Prostate gland (tissue), 2 donors: Measurements from ENCODE around the gene ASTL. TPM values are rescaled to one million over a fixed set of nuclear protein-coding genes. Genes with fewer than 3 reads are reported as not detected.

Source experiments
- DNase-seq: peaks from one replicate; pipeline ENCODE4 v3.0.0-alpha.2; 2019; ENCODE audit warnings: low spot score
- H3K27ac ChIP-seq, 2 donors: fragments of 200-600 bp; sonication (generic); 2 replicates each; pipeline ENCODE4 v1.5.1; 2017 to 2019
- H3K27me3 ChIP-seq: fragments of 200-600 bp; sonication (generic); replicated peaks from 2 replicates; pipeline ENCODE4 v1.5.1; 2019; ENCODE audit not compliant: insufficient read depth
- H3K36me3 ChIP-seq, 2 donors: fragments of 200-600 bp; sonication (generic); 1 replicate in 1 of 2; 2 replicates in 1 of 2; pipeline versions ENCODE4 v1.5.1 to v1.8.1; 2017 to 2019
- H3K4me1 ChIP-seq: fragments of 200-600 bp; sonication (generic); replicated peaks from 2 replicates; pipeline ENCODE4 v1.5.1; 2019
- H3K4me3 ChIP-seq, 2 donors: fragments of 200-600 bp; sonication (generic); 2 replicates each; pipeline ENCODE4 v1.5.1; 2017 to 2019
- H3K9me3 ChIP-seq: fragments of 200-600 bp; sonication (generic); 2 replicates; pipeline ENCODE4 v1.5.1; 2017
- CTCF ChIP-seq, 4 experiments: fragments of 200-600 bp in 2 of 4; fragments of 450-650 bp in 2 of 4; sonication (generic) in 2 of 4; IDR thresholded peaks; 1 replicate in 3 of 4; 2 replicates in 1 of 4; pipeline ENCODE4 v1.5.1; 2016 to 2019; ENCODE audit warnings: antibody characterized with exemption in 4 of 4, mild to moderate bottlenecking in 2 of 4, moderate library complexity in 2 of 4
- POLR2A ChIP-seq: fragments of 450-650 bp; IDR thresholded peaks from one replicate; pipeline ENCODE4 v1.6.1; 2016; ENCODE audit warnings: antibody characterized with exemption, mild to moderate bottlenecking
- POLR2AphosphoS5 ChIP-seq: sonication (generic); formaldehyde crosslinking; IDR thresholded peaks from one replicate; pipeline ENCODE4 v1.6.1; 2017; ENCODE audit warnings: antibody characterized with exemption
- WGBS: methylation state at CpG from one replicate; pipeline ENCODE4 v1.1.5; 2018; 5-methylcytosine and 5-hydroxymethylcytosine counted together
- intact Hi-C: fragments of 100-400 bp; cut with DNase I; formaldehyde crosslinking; loops from one replicate; pipeline ENCODE4 v1.14.2; 2022
- total RNA-seq, 2 donors: library from RNA; depleted of rRNA; stranded (reverse); fragments of >200 nt; gene quantifications; one replicate each; pipeline ENCODE4 v1.1.0, GENCODE V29; 2016

ASTL gene
- total RNA-seq, 2 donors from 2014 or later: 0.57 TPM; not detected in 1

- no peaks in the 10 kb centered on the region for H3K9me3 ChIP-seq
- no peak for DNase-seq
- H3K4me1 ChIP-seq: no peaks in the 10 kb centered on the region
- TF ChIP-seq POLR2A: no peak
- TF ChIP-seq CTCF (IDR thresholded peaks at IDR 0.05): no peak
- TF ChIP-seq POLR2AphosphoS5: no peak
- H3K27ac ChIP-seq: no peak overlapping the region
- intact Hi-C loops: no loop called here
- H3K4me3 ChIP-seq: no peak overlapping the region
- no peaks in the 10 kb centered on the region for H3K27me3 ChIP-seq
- no peaks in the 10 kb centered on the region for H3K36me3 ChIP-seq
- WGBS: 100% methylated on average over 5 of the region's 5 CpGs
Observed at GRCh38 chr2:96156926-96157648, 18.8 kb upstream of the ASTL start.

GRCh38 chr2:96156011-96156820, 17.9 kb upstream of the ASTL start:
- TF ChIP-seq POLR2AphosphoS5 (no peak), POLR2A (no peak), CTCF (IDR thresholded peaks at IDR 0.05) (no peak)
- DNase-seq: no peak
- Histone ChIP-seq H3K9me3 (no peaks in the 10 kb centered on the region), H3K4me1 (no peaks in the 10 kb centered on the region), H3K4me3 (no peak overlapping the region), H3K36me3 (no peaks in the 10 kb centered on the region), H3K27me3 (no peaks in the 10 kb centered on the region), H3K27ac (no peak overlapping the region)
- intact Hi-C loops: no loop called here
- WGBS: 84% methylated on average over 10 of the region's 10 CpGs

- Histone ChIP-seq H3K4me3 (no peak overlapping the region), H3K36me3 (no peaks in the 10 kb centered on the region), H3K9me3 (no peaks in the 10 kb centered on the region), H3K27ac (no peak overlapping the region), H3K4me1 (no peaks in the 10 kb centered on the region), H3K27me3 (no peaks in the 10 kb centered on the region)
- TF ChIP-seq CTCF (IDR thresholded peaks at IDR 0.05): no peak
- no peak for TF ChIP-seq POLR2A
- no peak for TF ChIP-seq POLR2AphosphoS5
- no peak for DNase-seq
- WGBS: 88% methylated on average over 16 of the region's 16 CpGs
- intact Hi-C loops: no loop called here
Observed at GRCh38 chr2:96154506-96155380, 16.4 kb upstream of the ASTL start.

- intact Hi-C loops: no loop called here
- no peaks in the 10 kb centered on the region for H3K36me3 ChIP-seq
- no peaks in the 10 kb centered on the region for H3K27me3 ChIP-seq
- no peak overlapping the region for H3K4me3 ChIP-seq
- no peak overlapping the region for H3K27ac ChIP-seq
- H3K4me1 ChIP-seq: no peaks in the 10 kb centered on the region
- H3K9me3 ChIP-seq: no peaks in the 10 kb centered on the region
- no peak for TF ChIP-seq POLR2A
- no peak for TF ChIP-seq CTCF (IDR thresholded peaks at IDR 0.05)
- TF ChIP-seq POLR2AphosphoS5: no peak
- DNase-seq: no peak
- 85% methylated on average over 6 of the region's 7 CpGs for WGBS
Observed at GRCh38 chr2:96153991-96154431, 15.7 kb upstream of the ASTL start.
